ENCODE measurements around the gene RASSF8.
A peak's percentile ranks its signal among the peaks of the same experiment; 100 is the strongest.

The RASSF8 gene

DNA sequence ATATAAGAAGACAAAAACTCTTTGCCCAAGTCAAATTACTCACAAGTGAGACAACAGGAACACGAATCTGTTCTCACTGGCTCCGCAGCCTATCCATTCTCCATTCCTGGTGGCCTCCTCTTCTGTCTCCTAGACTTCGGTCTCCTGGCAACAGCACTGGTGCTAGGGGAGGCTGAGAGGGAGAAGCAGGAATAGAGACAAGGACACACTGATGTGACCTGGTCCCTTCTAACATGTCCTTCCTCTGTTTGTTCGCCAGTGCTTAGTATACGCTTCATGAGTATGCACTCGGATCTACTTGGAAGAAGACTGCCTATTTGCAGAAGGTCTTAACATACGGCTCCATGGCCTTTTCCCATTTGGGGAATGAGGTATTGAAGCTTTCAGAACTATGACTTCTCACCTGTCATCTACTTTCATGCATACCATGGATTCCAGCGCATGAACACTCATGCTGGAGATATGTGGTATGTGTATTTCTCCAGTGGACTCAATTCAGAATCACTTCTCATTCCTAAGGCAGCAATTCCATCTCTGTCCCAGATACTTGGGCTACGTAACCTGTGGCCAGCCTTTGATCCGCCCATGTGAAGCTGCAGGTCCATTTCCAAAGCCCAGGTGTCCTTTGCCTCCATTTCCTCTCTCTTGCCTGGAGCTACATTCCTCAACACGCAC, 132.5 kb downstream of the RASSF8 start:
- TF ChIP-seq, protein P1, sequence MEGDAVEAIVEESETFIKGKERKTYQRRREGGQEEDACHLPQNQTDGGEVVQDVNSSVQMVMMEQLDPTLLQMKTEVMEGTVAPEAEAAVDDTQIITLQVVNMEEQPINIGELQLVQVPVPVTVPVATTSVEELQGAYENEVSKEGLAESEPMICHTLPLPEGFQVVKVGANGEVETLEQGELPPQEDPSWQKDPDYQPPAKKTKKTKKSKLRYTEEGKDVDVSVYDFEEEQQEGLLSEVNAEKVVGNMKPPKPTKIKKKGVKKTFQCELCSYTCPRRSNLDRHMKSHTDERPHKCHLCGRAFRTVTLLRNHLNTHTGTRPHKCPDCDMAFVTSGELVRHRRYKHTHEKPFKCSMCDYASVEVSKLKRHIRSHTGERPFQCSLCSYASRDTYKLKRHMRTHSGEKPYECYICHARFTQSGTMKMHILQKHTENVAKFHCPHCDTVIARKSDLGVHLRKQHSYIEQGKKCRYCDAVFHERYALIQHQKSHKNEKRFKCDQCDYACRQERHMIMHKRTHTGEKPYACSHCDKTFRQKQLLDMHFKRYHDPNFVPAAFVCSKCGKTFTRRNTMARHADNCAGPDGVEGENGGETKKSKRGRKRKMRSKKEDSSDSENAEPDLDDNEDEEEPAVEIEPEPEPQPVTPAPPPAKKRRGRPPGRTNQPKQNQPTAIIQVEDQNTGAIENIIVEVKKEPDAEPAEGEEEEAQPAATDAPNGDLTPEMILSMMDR (IDR thresholded peaks at IDR 0.05; ENCODE audit: low read depth, low read length, missing control alignments), result no peak
- DNase-seq (ENCODE audit: extremely low read depth, low read depth), result no peak
- no peak overlapping the region for H3K4me3 ChIP-seq (replicated peaks; ENCODE audit: low read depth, low read length)

GRCh38 chr12:26091822-26092221, 133.3 kb downstream of the RASSF8 start:
- DNase-seq (ENCODE audit: extremely low read depth, low read depth), result no peak
- TF ChIP-seq, protein P1 (IDR thresholded peaks at IDR 0.05; ENCODE audit: low read depth, low read length, missing control alignments), result peak; percentile 43
- no peak overlapping the region for H3K4me3 ChIP-seq (replicated peaks; ENCODE audit: low read depth, low read length)

- TF ChIP-seq, protein P1 (IDR thresholded peaks at IDR 0.05; ENCODE audit: low read depth, low read length, missing control alignments), result no peak
- DNase-seq (ENCODE audit: extremely low read depth, low read depth), result no peak
- H3K4me3 ChIP-seq (replicated peaks; ENCODE audit: low read depth, low read length), result no peak overlapping the region
These were observed 134.0 kb downstream of the RASSF8 start for GRCh38 chr12:26092346-26093105.

- TF ChIP-seq, protein P1 (IDR thresholded peaks at IDR 0.05; ENCODE audit: low read depth, low read length, missing control alignments), result no peak
- no peak overlapping the region for H3K4me3 ChIP-seq (replicated peaks; ENCODE audit: low read depth, low read length)
- no peak for DNase-seq (ENCODE audit: extremely low read depth, low read depth)
These were observed 136.7 kb downstream of the RASSF8 start for GRCh38 chr12:26095186-26095585.

- DNase-seq (ENCODE audit: extremely low read depth, low read depth), result no peak
- H3K4me3 ChIP-seq (replicated peaks; ENCODE audit: low read depth, low read length), result no peak overlapping the region
- TF ChIP-seq, protein P1 (IDR thresholded peaks at IDR 0.05; ENCODE audit: low read depth, low read length, missing control alignments), result no peak
These were observed 137.6 kb downstream of the RASSF8 start for GRCh38 chr12:26096036-26096435.

GRCh38 chr12:26097046-26097878, 138.8 kb downstream of the RASSF8 start:
- no peak overlapping the region for H3K4me3 ChIP-seq (replicated peaks; ENCODE audit: low read depth, low read length)
- TF ChIP-seq, protein P1 (IDR thresholded peaks at IDR 0.05; ENCODE audit: low read depth, low read length, missing control alignments), result peak; percentile 97
- DNase-seq (ENCODE audit: extremely low read depth, low read depth), result no peak

All from HFF-Myc (cell line).